GM21528 (cell line): ENCODE data around the gene PRPS1.
"Not testable (repeated sequence)": the region's sequence is repeated elsewhere in the genome, so short reads cannot be mapped to it uniquely, and the experiment has no call there.

Experiments
- ATAC-seq: cut with Tn5 transposase; IDR thresholded peaks from one replicate; pipeline ENCODE4 v1.9.1; 2021; ENCODE audit warnings: mild to moderate bottlenecking, moderate library complexity; ENCODE audit not compliant: unreplicated experiment, low FRiP score

PRPS1 gene

GRCh38 chrX:107673933-107674479, 45.7 kb downstream of the PRPS1 start:
- ATAC-seq = peak; percentile 87

- ATAC-seq = peak; percentile 26
Observed at GRCh38 chrX:107674480-107675364, 46.4 kb downstream of the PRPS1 start.

GRCh38 chrX:107675365-107675654, 47.0 kb downstream of the PRPS1 start:
- ATAC-seq = no peak

GRCh38 chrX:107675823-107676555, 47.7 kb downstream of the PRPS1 start:
- no peak for ATAC-seq

GRCh38 chrX:107676559-107677378, 48.5 kb downstream of the PRPS1 start:
- ATAC-seq = no peak

- ATAC-seq = no peak
Observed at GRCh38 chrX:107677501-107677901, 49.2 kb downstream of the PRPS1 start.

- no peak for ATAC-seq
Observed at GRCh38 chrX:107677909-107678308, 49.6 kb downstream of the PRPS1 start.

- no peak for ATAC-seq
Observed at GRCh38 chrX:107678957-107679740, 50.8 kb downstream of the PRPS1 start.

GRCh38 chrX:107682256-107682655, 53.9 kb downstream of the PRPS1 start:
- no peak for ATAC-seq

- no peak for ATAC-seq
Observed at GRCh38 chrX:107683124-107683895, 55.0 kb downstream of the PRPS1 start.

GRCh38 chrX:107683931-107684330, 55.6 kb downstream of the PRPS1 start:
- no peak for ATAC-seq

- peak; percentile 97 for ATAC-seq
Observed at GRCh38 chrX:107684956-107685385, 56.7 kb downstream of the PRPS1 start.

GRCh38 chrX:107685586-107685985, 57.3 kb downstream of the PRPS1 start:
- not testable (repeated sequence) for ATAC-seq

GRCh38 chrX:107686026-107686425, 57.7 kb downstream of the PRPS1 start:
- ATAC-seq = no peak

GRCh38 chrX:107686792-107687191, 58.5 kb downstream of the PRPS1 start:
- no peak for ATAC-seq

GRCh38 chrX:107687445-107687844, 59.1 kb downstream of the PRPS1 start:
- ATAC-seq = no peak

GRCh38 chrX:107691024-107691448, 62.7 kb downstream of the PRPS1 start:
- ATAC-seq = no peak

- ATAC-seq = no peak
Observed at GRCh38 chrX:107699616-107700015, 71.3 kb downstream of the PRPS1 start.

- no peak for ATAC-seq
Observed at GRCh38 chrX:107700317-107700774, 72.0 kb downstream of the PRPS1 start.
